ENCODE results near the gene TEPSIN. TPM values are rescaled to one million over a fixed set of nuclear protein-coding genes. Genes with fewer than 3 reads are reported as not detected.

The TEPSIN gene
- total RNA-seq, 1 donor from 2014 or later: 50.1 TPM

- no peaks in the 10 kb centered on the region for H3K9me3 Mint-ChIP-seq
- peaks cover 17% of the 10 kb centered on the region for H3K4me1 Mint-ChIP-seq (ENCODE audit: unreplicated experiment)
- no peak overlapping the region for H3K4me3 Mint-ChIP-seq
- no peak for TF ChIP-seq CTCF (conservative IDR thresholded peaks at IDR 0.05)
- peaks cover 5% of the 10 kb centered on the region for H3K36me3 Mint-ChIP-seq
- no peak overlapping the region for H3K27ac Mint-ChIP-seq
- H3K27me3 Mint-ChIP-seq: no peaks in the 10 kb centered on the region
- no peak for DNase-seq (ENCODE audit: extremely low spot score, unreplicated experiment)
Observed at GRCh38 chr17:81251709-81252301, 12.9 kb upstream of the TEPSIN start.

GRCh38 chr17:81251094-81251708 is 12.3 kb upstream of the TEPSIN start:
- no peaks in the 10 kb centered on the region for H3K9me3 Mint-ChIP-seq
- no peak for TF ChIP-seq CTCF (conservative IDR thresholded peaks at IDR 0.05)
- H3K36me3 Mint-ChIP-seq: peaks cover 5% of the 10 kb centered on the region
- H3K27me3 Mint-ChIP-seq: no peaks in the 10 kb centered on the region
- H3K27ac Mint-ChIP-seq: no peak overlapping the region
- no peak overlapping the region for H3K4me3 Mint-ChIP-seq
- H3K4me1 Mint-ChIP-seq (ENCODE audit: unreplicated experiment): peaks cover 17% of the 10 kb centered on the region
- DNase-seq (ENCODE audit: extremely low spot score, unreplicated experiment): no peak

- peaks cover 5% of the 10 kb centered on the region for H3K36me3 Mint-ChIP-seq
- H3K4me3 Mint-ChIP-seq: no peak overlapping the region
- no peak overlapping the region for H3K27ac Mint-ChIP-seq
- peaks cover 17% of the 10 kb centered on the region for H3K4me1 Mint-ChIP-seq (ENCODE audit: unreplicated experiment)
- H3K27me3 Mint-ChIP-seq: no peaks in the 10 kb centered on the region
- TF ChIP-seq CTCF (conservative IDR thresholded peaks at IDR 0.05): no peak
- no peak for DNase-seq (ENCODE audit: extremely low spot score, unreplicated experiment)
- H3K9me3 Mint-ChIP-seq: no peaks in the 10 kb centered on the region
Observed at GRCh38 chr17:81250286-81251093, 11.6 kb upstream of the TEPSIN start.

GRCh38 chr17:81249223-81250040 is 10.6 kb upstream of the TEPSIN start:
- Mint-ChIP-seq H3K27me3 (no peaks in the 10 kb centered on the region), H3K27ac (no peak overlapping the region), H3K9me3 (no peaks in the 10 kb centered on the region), H3K4me1 (ENCODE audit: unreplicated experiment) (peaks cover 8% of the 10 kb centered on the region), H3K4me3 (no peak overlapping the region), H3K36me3 (peaks cover 5% of the 10 kb centered on the region)
- DNase-seq (ENCODE audit: extremely low spot score, unreplicated experiment): no peak
- no peak for TF ChIP-seq CTCF (conservative IDR thresholded peaks at IDR 0.05)

GRCh38 chr17:81248649-81249048 is 9.8 kb upstream of the TEPSIN start:
- peaks cover 5% of the 10 kb centered on the region for H3K36me3 Mint-ChIP-seq
- H3K4me3 Mint-ChIP-seq: no peak overlapping the region
- no peak overlapping the region for H3K27ac Mint-ChIP-seq
- H3K4me1 Mint-ChIP-seq (ENCODE audit: unreplicated experiment): peaks cover 7% of the 10 kb centered on the region
- TF ChIP-seq CTCF (conservative IDR thresholded peaks at IDR 0.05): no peak
- H3K9me3 Mint-ChIP-seq: no peaks in the 10 kb centered on the region
- no peaks in the 10 kb centered on the region for H3K27me3 Mint-ChIP-seq
- DNase-seq (ENCODE audit: extremely low spot score, unreplicated experiment): no peak
